VCaP (cell line): ENCODE data around the gene IRX2.

Experiments
- H3K27ac ChIP-seq: fragments of 450-650 bp; 2 replicates; pipeline ENCODE4 v1.5.1; 2017
- CTCF ChIP-seq: fragments of 450-650 bp; conservative IDR thresholded peaks from 2 replicates; pipeline ENCODE4 v1.5.1; 2017; ENCODE audit warnings: mild to moderate bottlenecking, moderate library complexity

Gene IRX2

GRCh38 chr5:2721385-2722138 lies 29.9 kb downstream of the IRX2 start:
- H3K27ac ChIP-seq: no peak overlapping the region
- TF ChIP-seq CTCF: no peak

DNA sequence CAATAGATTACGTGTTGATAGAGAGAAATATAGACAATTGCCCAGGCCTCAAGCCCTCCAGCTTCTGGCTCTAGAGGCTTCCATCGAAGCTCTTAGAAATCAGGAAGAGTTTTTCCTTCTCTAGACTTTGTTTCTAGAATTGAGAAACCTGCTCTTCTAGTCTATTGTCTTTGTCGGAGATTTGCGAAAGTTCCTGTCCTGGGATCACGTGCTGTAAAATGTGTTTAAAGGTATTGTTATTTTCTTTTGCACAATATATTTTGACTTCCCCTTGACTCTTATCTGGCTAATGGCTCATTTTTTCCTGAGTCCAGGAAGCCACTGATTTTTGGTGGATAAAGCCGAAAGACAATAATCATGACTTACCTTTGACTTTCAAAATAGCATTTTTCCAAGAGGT lies 32.1 kb downstream of the IRX2 start:
- no peak overlapping the region for H3K27ac ChIP-seq
- no peak for TF ChIP-seq CTCF

DNA sequence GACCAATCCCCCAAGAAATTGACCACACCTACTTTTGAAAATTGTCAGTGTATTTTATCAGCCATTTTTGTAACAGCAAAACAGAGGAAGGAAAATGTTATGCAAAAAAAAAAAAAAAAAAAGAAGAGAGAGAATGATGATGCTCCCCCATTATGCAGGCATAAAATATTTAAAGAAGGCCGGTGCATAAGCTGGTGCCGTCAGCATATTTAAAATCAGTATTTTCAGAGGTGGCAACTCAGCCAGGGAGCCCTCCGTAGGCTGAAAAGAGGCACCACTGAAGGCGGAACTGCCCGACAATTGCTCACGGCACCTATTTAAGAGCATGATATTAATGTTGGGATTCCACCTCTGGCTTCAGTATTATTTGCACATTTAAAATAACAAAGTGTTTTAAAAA lies 33.4 kb downstream of the IRX2 start:
- no peak overlapping the region for H3K27ac ChIP-seq
- TF ChIP-seq CTCF: no peak

DNA sequence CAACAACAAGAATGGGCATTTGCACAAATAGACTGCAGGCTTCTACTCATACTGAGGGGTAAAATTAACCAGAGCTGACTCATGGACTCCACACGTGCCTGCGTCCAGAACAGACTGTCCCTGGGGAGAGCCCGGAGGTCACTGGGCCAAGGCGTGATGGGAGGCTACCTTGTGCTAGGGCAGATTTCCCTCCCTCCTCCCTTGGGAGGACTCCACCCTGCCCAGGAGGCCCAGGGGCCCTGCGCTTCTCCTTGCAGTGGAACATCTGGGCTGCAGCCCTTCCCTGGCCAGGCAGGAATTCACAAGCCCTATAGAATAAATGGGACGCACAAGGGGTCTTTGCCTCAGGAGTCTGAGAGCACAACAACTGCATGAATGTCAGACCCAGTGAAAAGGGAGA lies 35.6 kb downstream of the IRX2 start:
- no peak for TF ChIP-seq CTCF
- no peak overlapping the region for H3K27ac ChIP-seq

GRCh38 chr5:2714805-2715204 lies 36.7 kb downstream of the IRX2 start:
- H3K27ac ChIP-seq: no peak overlapping the region
- TF ChIP-seq CTCF: no peak

DNA sequence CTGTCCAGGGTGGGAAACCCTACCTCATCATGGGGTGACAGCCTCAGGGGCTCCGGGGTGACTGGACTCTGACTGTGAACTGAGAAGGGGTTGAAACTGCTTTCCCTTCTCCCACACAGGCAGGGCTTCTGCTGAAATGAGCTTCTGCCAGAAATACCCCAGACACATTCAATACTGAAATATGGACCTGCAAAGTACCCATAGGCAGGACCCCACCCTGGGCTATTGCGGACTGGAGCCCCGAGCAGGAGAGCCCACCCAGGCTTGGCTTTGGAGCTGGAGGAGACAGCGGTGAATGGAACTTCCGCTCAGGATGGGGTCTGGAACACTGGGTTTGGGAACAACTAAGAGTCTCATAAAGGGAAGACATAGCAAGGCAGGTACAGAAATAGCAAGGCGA lies 37.5 kb downstream of the IRX2 start:
- TF ChIP-seq CTCF: no peak

GRCh38 chr5:2711446-2712425 lies 39.7 kb downstream of the IRX2 start:
- TF ChIP-seq CTCF: no peak
- no peak overlapping the region for H3K27ac ChIP-seq

More for the DNA sequence above, 37.5 kb downstream of the IRX2 start:
- H3K27ac ChIP-seq: no peak overlapping the region
